Astrocyte (in vitro differentiated cells and primary cell): ENCODE measurements around the gene OR10A4.

Experiments
- EZH2 ChIP-seq: IDR thresholded peaks from 2 replicates; pipeline ENCODE4 v1.6.1; 2012; ENCODE audit warnings: mild to moderate bottlenecking, low read length, inconsistent platforms; ENCODE audit not compliant: insufficient read depth
- TF ChIP-seq, protein P1 (sequence below): IDR thresholded peaks from 2 replicates; pipeline ENCODE4 v1.5.1; 2011; ENCODE audit warnings: low read depth, mild to moderate bottlenecking, inconsistent platforms, low read length, moderate library complexity; ENCODE audit not compliant: insufficient read depth

- TF ChIP-seq, protein P1, sequence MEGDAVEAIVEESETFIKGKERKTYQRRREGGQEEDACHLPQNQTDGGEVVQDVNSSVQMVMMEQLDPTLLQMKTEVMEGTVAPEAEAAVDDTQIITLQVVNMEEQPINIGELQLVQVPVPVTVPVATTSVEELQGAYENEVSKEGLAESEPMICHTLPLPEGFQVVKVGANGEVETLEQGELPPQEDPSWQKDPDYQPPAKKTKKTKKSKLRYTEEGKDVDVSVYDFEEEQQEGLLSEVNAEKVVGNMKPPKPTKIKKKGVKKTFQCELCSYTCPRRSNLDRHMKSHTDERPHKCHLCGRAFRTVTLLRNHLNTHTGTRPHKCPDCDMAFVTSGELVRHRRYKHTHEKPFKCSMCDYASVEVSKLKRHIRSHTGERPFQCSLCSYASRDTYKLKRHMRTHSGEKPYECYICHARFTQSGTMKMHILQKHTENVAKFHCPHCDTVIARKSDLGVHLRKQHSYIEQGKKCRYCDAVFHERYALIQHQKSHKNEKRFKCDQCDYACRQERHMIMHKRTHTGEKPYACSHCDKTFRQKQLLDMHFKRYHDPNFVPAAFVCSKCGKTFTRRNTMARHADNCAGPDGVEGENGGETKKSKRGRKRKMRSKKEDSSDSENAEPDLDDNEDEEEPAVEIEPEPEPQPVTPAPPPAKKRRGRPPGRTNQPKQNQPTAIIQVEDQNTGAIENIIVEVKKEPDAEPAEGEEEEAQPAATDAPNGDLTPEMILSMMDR = no peak
- TF ChIP-seq EZH2 = no peak
These were observed 50.7 kb downstream of the OR10A4 start for GRCh38 chr11:6927030-6927617.
